T-cell (primary cell): Measurements from ENCODE around the gene PTF1A. TPM values are rescaled to one million over a fixed set of nuclear protein-coding genes. Genes with fewer than 3 reads are reported as not detected.
A peak's percentile ranks its signal among the peaks of the same experiment; 100 is the strongest.

Experiments used
- ATAC-seq, 4 experiments: fragments of 200-7000 bp in 3 of 4; fragments of 150-1000 bp in 1 of 4; cut with Tn5 transposase; replicated peaks in 1 of 4; 1 replicate in 3 of 4; 2 replicates in 1 of 4; pipeline ENCODE4 v1.10.0; 2021; ENCODE audit warnings: moderate library complexity in 3 of 4, mild to moderate bottlenecking in 2 of 4, moderate number of reproducible peaks in 1 of 4
- CTCF ChIA-PET, 2 donors: fragments of 300-600 bp; sonication (Branson Sonifier 250); formaldehyde crosslinking; loops; one replicate each; lab custom pipeline; 2022; ENCODE audit warnings: antibody characterized with exemption in 2 of 2; lab: Charles Lee
- POLR2A ChIA-PET, 2 donors: fragments of 300-600 bp; sonication (Branson Sonifier 250); formaldehyde crosslinking; loops; one replicate each; lab custom pipeline; 2022; ENCODE audit warnings: antibody characterized with exemption in 2 of 2; lab: Charles Lee
- DNase-seq, 35 experiments: peaks; one replicate each; pipeline versions ENCODE4 v3.0.0 to v3.0.0-alpha.2; 2013 to 2023
- H3K27ac ChIP-seq: one replicate; pipeline ENCODE4 v1.5.1; 2013; ENCODE audit warnings: low read length
- H3K27me3 ChIP-seq, 2 experiments: replicated peaks in 1 of 2; 1 replicate in 1 of 2; 2 replicates in 1 of 2; pipeline versions ENCODE4 v1.6.1 to v1.7.0; 2013; ENCODE audit warnings: low read length in 1 of 2, mixed read lengths in 1 of 2; ENCODE audit not compliant: control insufficient read depth in 2 of 2, insufficient read depth in 2 of 2; ENCODE audit errors: extremely low read depth in 1 of 2
- H3K36me3 ChIP-seq, 2 donors: 1 replicate in 1 of 2; 2 replicates in 1 of 2; pipeline versions ENCODE4 v1.6.1 to v1.7.0; 2013; ENCODE audit warnings: low read length in 1 of 2; ENCODE audit not compliant: control insufficient read depth in 2 of 2, insufficient read depth in 1 of 2; ENCODE audit errors: extremely low read depth in 1 of 2
- H3K4me1 ChIP-seq, 2 experiments: 1 replicate in 1 of 2; 2 replicates in 1 of 2; pipeline versions ENCODE4 v1.6.1 to v1.7.0; 2013; ENCODE audit warnings: low read length in 2 of 2, mixed read lengths in 1 of 2; ENCODE audit not compliant: insufficient read depth in 2 of 2, control insufficient read depth in 1 of 2; ENCODE audit errors: extremely low read depth in 1 of 2
- H3K4me3 ChIP-seq, 2 donors: 1 replicate in 1 of 2; 2 replicates in 1 of 2; pipeline versions ENCODE4 v1.5.1 to v1.7.0; 2013; ENCODE audit warnings: mild to moderate bottlenecking in 2 of 2, low read length in 1 of 2, moderate library complexity in 1 of 2; ENCODE audit not compliant: control insufficient read depth in 1 of 2; ENCODE audit errors: extremely low read depth in 1 of 2
- H3K9me3 ChIP-seq: 2 replicates; pipeline ENCODE4 v1.7.0; 2013
- H3K27ac Mint-ChIP-seq, 2 donors: one replicate each; pipeline ENCODE4 v1.8.0; 2020 to 2021; ENCODE audit warnings: mild to moderate bottlenecking in 2 of 2, mixed read lengths in 2 of 2
- H3K27me3 Mint-ChIP-seq, 2 donors: one replicate each; pipeline ENCODE4 v1.8.0; 2021 to 2022; ENCODE audit warnings: mixed read lengths in 2 of 2
- H3K36me3 Mint-ChIP-seq: one replicate; pipeline ENCODE4 v1.8.0; 2021; ENCODE audit warnings: mixed read lengths
- H3K4me1 Mint-ChIP-seq, 3 donors: one replicate each; pipeline ENCODE4 v1.8.0; 2020 to 2022; ENCODE audit warnings: mixed read lengths in 3 of 3, mild to moderate bottlenecking in 1 of 3
- H3K4me3 Mint-ChIP-seq, 3 donors: one replicate each; pipeline ENCODE4 v1.8.0; 2020 to 2022; ENCODE audit warnings: mild to moderate bottlenecking in 3 of 3, mixed read lengths in 3 of 3, moderate library complexity in 3 of 3
- H3K9me3 Mint-ChIP-seq, 3 donors: one replicate each; pipeline ENCODE4 v1.8.0; 2020 to 2022; ENCODE audit warnings: mixed read lengths in 3 of 3
- WGBS: methylation state at CpG from one replicate; pipeline ENCODE4 v1.1.5; 2013; ENCODE audit warnings: missing lambda C conversion rate; ENCODE audit not compliant: insufficient coverage; 5-methylcytosine and 5-hydroxymethylcytosine counted together
- total RNA-seq, 35 experiments: library from RNA in 6 of 35; stranded (reverse) in 6 of 35; fragments of 120-200 nt in 1 of 35; gene quantifications; one replicate each; pipeline versions ENCODE4 v1.2.1 to v1.2.4 and lab custom pipeline; 2013 to 2026

Gene PTF1A
- total RNA-seq, 5 donors from 2014 or later (not counting 1 experiment from before 2014, with no cell fraction given), result not detected

- Mint-ChIP-seq H3K9me3 (no peaks in the 10 kb centered on the region), H3K27me3 (peaks cover 62 to 75% of the 10 kb centered on the region in 2 donors), H3K4me1 (peaks cover 0 to 13% (median 12%) of the 10 kb centered on the region in 3 donors), H3K27ac (no peak overlapping the region), H3K36me3 (no peaks in the 10 kb centered on the region), H3K4me3 (no peak overlapping the region)
- H3K27me3 ChIP-seq, result peaks cover 27 to 65% of the 10 kb centered on the region in 2 experiments
- no peak overlapping the region for H3K4me3 ChIP-seq
- POLR2A ChIA-PET, result no interaction called here
- no peak overlapping the region for H3K27ac ChIP-seq
- H3K36me3 ChIP-seq, result no peaks in the 10 kb centered on the region
- CTCF ChIA-PET, result no interaction called here
- no peaks in the 10 kb centered on the region for H3K9me3 ChIP-seq
- H3K4me1 ChIP-seq, result peaks cover 0 to 9% of the 10 kb centered on the region in 2 experiments
- ATAC-seq, result no peak
- DNase-seq, result no peak
- 12% methylated on average over 11 of the region's 13 CpGs for WGBS
These were observed 6.5 kb downstream of the PTF1A start for GRCh38 chr10:23198610-23198939.

DNA sequence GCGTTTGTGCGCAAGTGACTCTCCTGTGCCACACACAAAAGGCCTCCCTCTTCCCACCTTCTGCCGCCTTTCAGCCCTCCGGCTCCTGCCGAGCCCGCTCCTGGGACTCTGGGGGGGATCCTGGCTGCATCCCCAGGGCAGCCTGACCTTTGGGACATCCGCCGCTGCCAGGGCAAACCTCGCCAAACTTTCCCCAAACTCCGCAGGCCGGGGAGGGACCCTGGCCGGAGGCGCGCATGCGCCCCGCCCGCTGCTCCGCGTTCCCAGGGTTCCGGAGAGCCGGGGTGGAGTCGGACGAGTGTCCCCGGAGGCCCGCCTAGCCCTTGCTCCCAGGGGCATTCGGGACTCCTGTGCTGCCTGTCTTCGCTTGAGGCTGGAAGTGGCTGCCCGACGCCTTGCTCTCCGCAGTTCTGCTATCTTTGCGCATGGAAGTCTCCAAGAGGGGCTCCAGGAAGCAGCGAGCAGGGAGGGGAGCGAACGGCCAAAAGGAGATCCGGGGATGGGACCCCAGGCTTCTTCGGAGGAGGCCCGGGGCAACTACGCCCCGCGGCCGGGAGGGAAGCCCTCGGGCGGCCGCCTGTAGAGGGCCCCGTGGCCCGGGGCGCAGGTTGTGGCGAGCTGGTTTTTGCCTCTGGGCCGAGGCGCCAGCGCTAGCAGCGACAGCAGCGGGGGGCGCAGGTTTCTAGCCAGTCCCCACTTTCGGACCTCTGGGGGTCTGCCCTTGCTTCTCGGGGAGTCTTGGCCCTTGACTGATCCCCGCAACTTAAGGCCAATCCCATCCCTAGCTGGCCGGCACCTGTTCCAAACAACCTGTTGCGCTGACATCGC, 7.0 kb downstream of the PTF1A start:
- H3K9me3 Mint-ChIP-seq, result no peaks in the 10 kb centered on the region
- WGBS, result 5% methylated on average over 58 of the region's 60 CpGs
- no peaks in the 10 kb centered on the region for H3K36me3 Mint-ChIP-seq
- Histone ChIP-seq H3K4me3 (no peak overlapping the region), H3K27ac (no peak overlapping the region), H3K4me1 (peaks cover 0 to 9% of the 10 kb centered on the region in 2 experiments), H3K36me3 (no peaks in the 10 kb centered on the region), H3K9me3 (no peaks in the 10 kb centered on the region), H3K27me3 (peaks cover 26 to 70% of the 10 kb centered on the region in 2 experiments)
- H3K27ac Mint-ChIP-seq, result no peak overlapping the region
- no peak overlapping the region for H3K4me3 Mint-ChIP-seq
- ChIA-PET POLR2A (no interaction called here), CTCF (no interaction called here)
- ATAC-seq (no peak), DNase-seq (no peak)
- peaks cover 62 to 76% of the 10 kb centered on the region in 2 donors for H3K27me3 Mint-ChIP-seq
- peaks cover 0 to 12% (median 11%) of the 10 kb centered on the region in 3 donors for H3K4me1 Mint-ChIP-seq

- no peaks in the 10 kb centered on the region for H3K36me3 ChIP-seq
- 2% methylated on average over 7 of the region's 30 CpGs for WGBS
- H3K27ac ChIP-seq, result no peak overlapping the region
- no peaks in the 10 kb centered on the region for H3K9me3 Mint-ChIP-seq
- peaks cover 0 to 9% of the 10 kb centered on the region in 2 experiments for H3K4me1 ChIP-seq
- H3K27me3 ChIP-seq, result peaks cover 33 to 71% of the 10 kb centered on the region in 2 experiments
- DNase-seq, result no peak
- H3K9me3 ChIP-seq, result no peaks in the 10 kb centered on the region
- ChIA-PET CTCF (no interaction called here), POLR2A (no interaction called here)
- H3K4me3 ChIP-seq, result no peak overlapping the region
- no peak overlapping the region for H3K27ac Mint-ChIP-seq
- H3K36me3 Mint-ChIP-seq, result no peaks in the 10 kb centered on the region
- peak overlapping the region in 1 of 3 donors; percentile 28 for H3K4me3 Mint-ChIP-seq
- ATAC-seq, result no peak
- peaks cover 68 to 78% of the 10 kb centered on the region in 2 donors for H3K27me3 Mint-ChIP-seq
- peaks cover 0 to 12% (median 11%) of the 10 kb centered on the region in 3 donors for H3K4me1 Mint-ChIP-seq
These were observed 7.8 kb downstream of the PTF1A start for GRCh38 chr10:23199768-23200511.

GRCh38 chr10:23200586-23200985, 8.5 kb downstream of the PTF1A start:
- 15% methylated on average over 7 of the region's 12 CpGs for WGBS
- H3K27ac ChIP-seq, result no peak overlapping the region
- DNase-seq (no peak), ATAC-seq (no peak)
- peaks cover 31 to 66% of the 10 kb centered on the region in 2 experiments for H3K27me3 ChIP-seq
- H3K27me3 Mint-ChIP-seq, result peaks cover 64 to 75% of the 10 kb centered on the region in 2 donors
- H3K9me3 ChIP-seq, result no peaks in the 10 kb centered on the region
- ChIA-PET CTCF (no interaction called here), POLR2A (no interaction called here)
- H3K27ac Mint-ChIP-seq, result no peak overlapping the region
- H3K4me1 ChIP-seq, result peaks cover 0 to 9% of the 10 kb centered on the region in 2 experiments
- no peaks in the 10 kb centered on the region for H3K9me3 Mint-ChIP-seq
- H3K4me3 Mint-ChIP-seq, result no peak overlapping the region
- no peak overlapping the region for H3K4me3 ChIP-seq
- peaks cover 0 to 10% (median 9%) of the 10 kb centered on the region in 3 donors for H3K4me1 Mint-ChIP-seq
- H3K36me3 ChIP-seq, result no peaks in the 10 kb centered on the region
- H3K36me3 Mint-ChIP-seq, result no peaks in the 10 kb centered on the region

DNA sequence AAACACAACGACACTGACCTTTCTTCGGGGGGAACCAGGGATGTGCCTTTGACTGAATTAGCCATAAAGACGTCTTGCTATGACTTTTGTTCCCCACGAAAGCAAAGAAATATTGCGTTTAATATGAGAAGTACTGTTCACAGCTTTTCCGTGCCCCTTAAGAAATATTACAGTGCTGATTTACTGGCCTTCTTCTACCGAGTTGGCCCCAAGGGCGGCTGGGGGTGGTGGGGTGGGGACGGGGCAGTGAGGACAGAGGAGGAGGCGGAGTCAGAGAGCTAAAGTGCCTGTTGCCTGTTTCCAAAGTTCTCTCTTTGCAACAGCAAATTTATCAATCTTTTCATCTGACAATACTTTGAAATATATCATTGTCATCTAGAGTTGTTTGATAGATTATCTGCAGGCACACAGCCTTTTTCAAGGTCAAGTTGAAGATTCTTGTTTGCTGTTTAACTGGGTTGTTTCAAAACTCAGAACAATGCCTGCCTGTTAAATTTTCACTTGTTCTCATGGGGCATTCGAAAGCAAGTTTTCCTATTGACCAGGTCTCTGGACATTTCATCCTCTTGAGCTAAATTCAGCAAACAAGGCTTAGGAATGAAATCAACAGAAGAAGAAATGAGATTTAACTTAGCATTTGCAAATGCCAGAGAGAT, 9.0 kb downstream of the PTF1A start:
- Mint-ChIP-seq H3K27me3 (peaks cover 61 to 70% of the 10 kb centered on the region in 2 donors), H3K27ac (no peak overlapping the region), H3K36me3 (no peaks in the 10 kb centered on the region), H3K9me3 (no peaks in the 10 kb centered on the region), H3K4me1 (peaks cover 0 to 10% (median 8%) of the 10 kb centered on the region in 3 donors), H3K4me3 (no peak overlapping the region)
- WGBS, result 0% methylated on average over 3 of the region's 11 CpGs
- ChIA-PET CTCF (no interaction called here), POLR2A (no interaction called here)
- H3K27ac ChIP-seq, result no peak overlapping the region
- DNase-seq, result no peak
- H3K4me3 ChIP-seq, result no peak overlapping the region
- no peaks in the 10 kb centered on the region for H3K36me3 ChIP-seq
- ATAC-seq, result no peak
- peaks cover 0 to 9% of the 10 kb centered on the region in 2 experiments for H3K4me1 ChIP-seq
- H3K9me3 ChIP-seq, result no peaks in the 10 kb centered on the region
- peaks cover 31 to 61% of the 10 kb centered on the region in 2 experiments for H3K27me3 ChIP-seq

DNA sequence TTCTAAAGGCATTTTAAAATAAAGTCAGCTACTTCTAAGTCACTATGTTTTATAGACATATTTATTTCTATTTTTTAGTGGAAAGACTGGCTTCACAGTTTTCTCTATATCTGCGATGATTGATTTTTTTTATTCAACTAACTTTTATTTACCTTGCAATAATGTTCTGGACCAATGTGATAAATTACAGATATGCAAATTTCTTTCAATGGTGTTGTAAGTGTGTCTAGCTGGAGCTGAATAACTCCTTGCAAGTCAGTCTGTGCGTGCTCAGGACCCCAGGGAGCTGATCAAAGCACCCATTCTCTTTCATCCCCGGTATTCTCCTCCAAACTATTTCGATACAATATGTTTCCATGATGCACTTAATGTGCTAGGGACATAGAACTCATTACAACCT, 9.7 kb downstream of the PTF1A start:
- 0% methylated on average over 1 of the region's 4 CpGs for WGBS
- no peak overlapping the region for H3K27ac ChIP-seq
- POLR2A ChIA-PET, result no interaction called here
- no peaks in the 10 kb centered on the region for H3K9me3 Mint-ChIP-seq
- peaks cover 54 to 63% of the 10 kb centered on the region in 2 donors for H3K27me3 Mint-ChIP-seq
- H3K27me3 ChIP-seq, result peaks cover 29 to 55% of the 10 kb centered on the region in 2 experiments
- H3K4me1 ChIP-seq, result peaks cover 0 to 9% of the 10 kb centered on the region in 2 experiments
- peaks cover 0 to 10% (median 8%) of the 10 kb centered on the region in 3 donors for H3K4me1 Mint-ChIP-seq
- no peaks in the 10 kb centered on the region for H3K36me3 ChIP-seq
- no peak for ATAC-seq
- DNase-seq, result no peak
- CTCF ChIA-PET, result no interaction called here
- no peak overlapping the region for H3K4me3 ChIP-seq
- H3K9me3 ChIP-seq, result no peaks in the 10 kb centered on the region
- no peak overlapping the region for H3K27ac Mint-ChIP-seq
- H3K36me3 Mint-ChIP-seq, result no peaks in the 10 kb centered on the region
- H3K4me3 Mint-ChIP-seq, result no peak overlapping the region
